Dendritic cell treated with granulocyte-macrophage colony-stimulating factor and Interleukin-4, amounts not matched to agents 40 ng/mL and 50 ng/mL, for 4 days (primary cell): ENCODE results near the gene EML2.
A peak's percentile ranks its signal among the peaks of the same experiment; 100 is the strongest.

Experiments used
- H3K27ac Mint-ChIP-seq: one replicate; pipeline ENCODE4 v1.8.0; 2022; ENCODE audit warnings: mild to moderate bottlenecking, mixed read lengths
- H3K27me3 Mint-ChIP-seq: one replicate; pipeline ENCODE4 v1.8.0; 2022; ENCODE audit warnings: mild to moderate bottlenecking, mixed read lengths
- H3K36me3 Mint-ChIP-seq: one replicate; pipeline ENCODE4 v1.8.0; 2022; ENCODE audit warnings: low read depth, mixed read lengths
- H3K4me1 Mint-ChIP-seq: one replicate; pipeline ENCODE4 v1.8.0; 2022; ENCODE audit warnings: low read depth, mixed read lengths
- H3K4me3 Mint-ChIP-seq: one replicate; pipeline ENCODE4 v1.8.0; 2022; ENCODE audit warnings: mild to moderate bottlenecking, moderate library complexity, mixed read lengths
- H3K9me3 Mint-ChIP-seq: one replicate; pipeline ENCODE4 v1.8.0; 2022; ENCODE audit warnings: mixed read lengths
- intact Hi-C: fragments of 100-400 bp; cut with micrococcal nuclease; formaldehyde crosslinking; loops from one replicate; pipeline ENCODE4 v1.15.0; 2022

Gene EML2

GRCh38 chr19:45664575-45664974, 25.4 kb upstream of the EML2 start:
- no peaks in the 10 kb centered on the region for H3K36me3 Mint-ChIP-seq
- peaks cover 62% of the 10 kb centered on the region for H3K27me3 Mint-ChIP-seq
- H3K4me1 Mint-ChIP-seq = peaks cover 35% of the 10 kb centered on the region

GRCh38 chr19:45663800-45664199, 24.6 kb upstream of the EML2 start:
- Mint-ChIP-seq H3K27ac (no peak overlapping the region), H3K9me3 (no peaks in the 10 kb centered on the region), H3K36me3 (no peaks in the 10 kb centered on the region), H3K27me3 (peaks cover 61% of the 10 kb centered on the region), H3K4me1 (peaks cover 28% of the 10 kb centered on the region), H3K4me3 (no peak overlapping the region)
- intact Hi-C loops = no loop called here

More at GRCh38 chr19:45664575-45664974, 25.4 kb upstream of the EML2 start:
- no peak overlapping the region for H3K4me3 Mint-ChIP-seq
- H3K27ac Mint-ChIP-seq = no peak overlapping the region
- H3K9me3 Mint-ChIP-seq = no peaks in the 10 kb centered on the region
- intact Hi-C loops = no loop called here

- Mint-ChIP-seq H3K4me3 (no peak overlapping the region), H3K27me3 (peaks cover 45% of the 10 kb centered on the region), H3K27ac (no peak overlapping the region), H3K4me1 (peaks cover 13% of the 10 kb centered on the region), H3K36me3 (no peaks in the 10 kb centered on the region), H3K9me3 (no peaks in the 10 kb centered on the region)
- intact Hi-C loops = no loop called here
Observed at GRCh38 chr19:45660636-45661035, 21.4 kb upstream of the EML2 start.

- Mint-ChIP-seq H3K4me3 (no peak overlapping the region), H3K27ac (no peak overlapping the region)
Observed at GRCh38 chr19:45659096-45659729, 20.0 kb upstream of the EML2 start.

GRCh38 chr19:45657520-45658167, 18.4 kb upstream of the EML2 start:
- Mint-ChIP-seq H3K36me3 (no peaks in the 10 kb centered on the region), H3K4me1 (no peaks in the 10 kb centered on the region), H3K27me3 (peaks cover 40% of the 10 kb centered on the region), H3K9me3 (no peaks in the 10 kb centered on the region), H3K27ac (no peak overlapping the region), H3K4me3 (no peak overlapping the region)
- intact Hi-C loops = no loop called here

More at GRCh38 chr19:45659096-45659729, 20.0 kb upstream of the EML2 start:
- intact Hi-C loops = no loop called here
- Mint-ChIP-seq H3K27me3 (peaks cover 37% of the 10 kb centered on the region), H3K9me3 (no peaks in the 10 kb centered on the region), H3K4me1 (peaks cover 5% of the 10 kb centered on the region), H3K36me3 (no peaks in the 10 kb centered on the region)

- no peaks in the 10 kb centered on the region for H3K9me3 Mint-ChIP-seq
- no peak overlapping the region for H3K27ac Mint-ChIP-seq
- H3K4me1 Mint-ChIP-seq = no peaks in the 10 kb centered on the region
- intact Hi-C loops = no loop called here
- H3K27me3 Mint-ChIP-seq = peaks cover 33% of the 10 kb centered on the region
- no peak overlapping the region for H3K4me3 Mint-ChIP-seq
- H3K36me3 Mint-ChIP-seq = no peaks in the 10 kb centered on the region
Observed at GRCh38 chr19:45655073-45655472, 15.9 kb upstream of the EML2 start.

GRCh38 chr19:45653634-45654033, 14.4 kb upstream of the EML2 start:
- Mint-ChIP-seq H3K4me3 (no peak overlapping the region), H3K27ac (no peak overlapping the region), H3K36me3 (no peaks in the 10 kb centered on the region), H3K27me3 (peaks cover 22% of the 10 kb centered on the region), H3K9me3 (no peaks in the 10 kb centered on the region), H3K4me1 (no peaks in the 10 kb centered on the region)
- intact Hi-C loops = no loop called here

DNA sequence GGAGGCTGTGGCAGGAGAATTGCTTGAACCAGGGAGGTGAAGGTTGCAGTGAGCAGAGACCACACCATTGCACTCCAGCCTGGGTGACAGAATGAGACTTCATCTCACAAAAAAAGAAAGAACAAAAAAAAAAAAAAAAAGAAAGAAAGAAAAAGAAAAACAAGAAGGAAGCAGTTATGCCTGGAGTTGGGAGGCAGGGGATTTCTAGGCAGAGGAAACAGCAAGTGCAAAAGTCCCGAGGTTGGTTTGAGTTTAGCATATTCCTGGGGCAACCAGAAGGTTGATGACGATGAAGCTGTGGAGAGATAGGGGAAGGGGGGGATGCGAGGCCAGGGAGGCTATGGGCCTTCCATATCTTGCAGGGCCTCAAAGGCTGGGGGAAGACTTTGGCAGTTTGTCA, 11.5 kb upstream of the EML2 start:
- Mint-ChIP-seq H3K36me3 (no peaks in the 10 kb centered on the region), H3K4me1 (peaks cover 9% of the 10 kb centered on the region), H3K9me3 (no peaks in the 10 kb centered on the region), H3K27me3 (peaks cover 38% of the 10 kb centered on the region), H3K27ac (no peak overlapping the region), H3K4me3 (no peak overlapping the region)
- intact Hi-C loops = no loop called here

DNA sequence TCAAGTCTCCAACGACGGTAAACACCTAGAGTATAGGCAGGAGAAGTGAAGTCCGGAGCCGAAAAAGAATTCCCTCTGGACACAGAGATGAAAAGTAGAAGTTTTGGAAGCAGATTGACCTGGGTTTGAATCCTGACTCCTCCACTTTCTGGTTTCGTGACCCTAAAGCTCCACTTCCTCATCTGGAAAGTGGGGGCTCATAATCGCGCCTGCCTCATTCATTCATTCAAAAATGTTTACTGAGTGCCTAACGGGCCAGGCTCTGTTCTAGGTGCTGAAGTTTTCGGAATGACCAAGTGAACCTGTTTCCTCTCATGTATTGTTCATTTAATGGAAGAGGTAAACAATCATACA, 7.1 kb upstream of the EML2 start:
- H3K27me3 Mint-ChIP-seq = peaks cover 54% of the 10 kb centered on the region
- H3K36me3 Mint-ChIP-seq = no peaks in the 10 kb centered on the region
- peak overlapping the region; percentile 60 for H3K4me3 Mint-ChIP-seq
- H3K9me3 Mint-ChIP-seq = no peaks in the 10 kb centered on the region
- H3K27ac Mint-ChIP-seq = no peak overlapping the region
- intact Hi-C loops = loop anchor here (10.0 kb wide), 2 partner anchors 122 to 152 kb away; partner anchors contain the start of genes PPM1N and RTN2
- H3K4me1 Mint-ChIP-seq = peaks cover 40% of the 10 kb centered on the region

GRCh38 chr19:45645631-45646344, 6.6 kb upstream of the EML2 start:
- Mint-ChIP-seq H3K27ac (no peak overlapping the region), H3K4me1 (peaks cover 46% of the 10 kb centered on the region), H3K9me3 (no peaks in the 10 kb centered on the region), H3K4me3 (peak overlapping the region; percentile 60), H3K27me3 (peaks cover 52% of the 10 kb centered on the region), H3K36me3 (no peaks in the 10 kb centered on the region)
- intact Hi-C loops = loop anchor here (10.0 kb wide), 2 partner anchors 121 to 151 kb away; partner anchors contain the start of genes PPM1N and RTN2

DNA sequence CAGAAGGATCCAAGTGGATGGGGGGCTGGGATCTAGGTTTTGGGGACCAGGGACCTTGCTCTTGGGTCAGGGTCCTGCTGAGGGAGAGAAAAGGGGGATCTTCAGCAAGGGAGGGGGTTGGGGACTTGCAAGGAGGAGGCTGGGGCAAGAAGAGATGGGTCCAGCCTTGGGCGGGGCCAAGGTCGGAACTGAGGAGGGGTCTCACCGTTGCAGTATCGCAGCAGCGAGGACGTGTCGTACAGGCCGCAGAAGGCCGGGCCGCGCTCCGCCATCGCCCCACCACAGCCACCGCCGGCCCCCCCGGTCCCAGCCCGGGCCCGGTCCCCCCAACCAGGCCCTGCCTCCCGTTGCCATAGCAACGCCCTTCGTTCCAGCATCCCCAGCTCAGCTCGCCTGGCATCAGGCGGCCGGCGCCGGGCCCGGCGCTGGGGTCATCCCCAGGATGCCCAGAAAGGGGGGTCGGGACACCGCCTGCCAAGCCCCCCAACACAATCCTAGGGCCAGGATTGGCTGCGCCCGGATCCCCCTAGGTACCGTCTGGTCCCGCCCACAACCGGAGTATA, 6.0 kb upstream of the EML2 start:
- intact Hi-C loops = loop anchor here (10.0 kb wide), 2 partner anchors 120 to 150 kb away; partner anchors contain the start of genes PPM1N and RTN2
- Mint-ChIP-seq H3K36me3 (no peaks in the 10 kb centered on the region), H3K9me3 (no peaks in the 10 kb centered on the region), H3K4me3 (peak overlapping the region; percentile 60), H3K27me3 (peaks cover 49% of the 10 kb centered on the region), H3K4me1 (peaks cover 52% of the 10 kb centered on the region), H3K27ac (peak overlapping the region; percentile 15)

DNA sequence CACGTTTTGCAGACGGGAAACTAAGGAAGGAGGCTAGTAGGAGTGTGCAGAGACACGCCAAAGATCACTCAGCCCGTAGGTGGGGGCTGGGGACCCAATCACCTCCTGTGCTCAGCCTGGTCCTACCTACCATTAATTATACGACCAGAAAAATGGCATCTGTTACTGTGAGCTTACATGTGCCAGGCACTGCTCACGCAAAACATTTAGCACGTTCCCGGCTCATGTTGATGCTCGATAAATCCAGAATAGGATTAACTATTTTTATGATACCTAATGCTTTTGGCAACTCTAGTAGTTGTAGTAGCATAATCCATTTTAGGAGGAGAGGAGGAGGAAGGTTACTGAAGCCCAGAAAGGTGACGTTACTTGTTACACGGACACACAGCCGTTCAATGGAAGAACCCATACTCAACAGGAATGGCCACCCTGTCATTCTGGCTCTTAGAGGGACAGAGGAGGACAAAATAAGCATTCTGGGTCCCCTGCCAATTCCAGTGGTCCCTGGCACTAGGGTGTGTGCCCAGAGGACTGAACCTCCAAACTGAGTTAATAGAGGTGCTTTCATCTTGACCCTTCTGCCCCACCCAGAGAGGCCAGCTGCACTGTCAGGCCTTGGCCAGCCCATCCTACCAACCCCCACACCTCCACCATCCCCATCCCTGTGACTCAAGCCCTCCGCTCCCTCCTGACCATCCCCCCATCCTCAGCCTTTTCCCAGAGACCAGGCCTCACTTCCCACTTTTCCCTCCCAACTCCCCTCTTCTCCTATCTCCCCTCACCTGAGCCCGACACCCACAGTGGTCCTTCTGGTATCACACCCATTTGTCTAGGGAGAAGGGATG, 5.0 kb upstream of the EML2 start:
- H3K27me3 Mint-ChIP-seq = peaks cover 47% of the 10 kb centered on the region
- peaks cover 57% of the 10 kb centered on the region for H3K4me1 Mint-ChIP-seq
- intact Hi-C loops = loop anchor here (10.0 kb wide), 2 partner anchors 119 to 149 kb away; partner anchors contain the start of genes PPM1N and RTN2
- H3K36me3 Mint-ChIP-seq = peaks cover 2% of the 10 kb centered on the region
- H3K4me3 Mint-ChIP-seq = no peak overlapping the region
- no peaks in the 10 kb centered on the region for H3K9me3 Mint-ChIP-seq
- H3K27ac Mint-ChIP-seq = peak overlapping the region; percentile 15
